ENCODE data around the gene ZBTB3. TPM values are rescaled to one million over a fixed set of nuclear protein-coding genes. Genes with fewer than 3 reads are reported as not detected.

The ZBTB3 gene
- total RNA-seq, 1 experiment from 2014 or later, result 43.4 TPM

DNA sequence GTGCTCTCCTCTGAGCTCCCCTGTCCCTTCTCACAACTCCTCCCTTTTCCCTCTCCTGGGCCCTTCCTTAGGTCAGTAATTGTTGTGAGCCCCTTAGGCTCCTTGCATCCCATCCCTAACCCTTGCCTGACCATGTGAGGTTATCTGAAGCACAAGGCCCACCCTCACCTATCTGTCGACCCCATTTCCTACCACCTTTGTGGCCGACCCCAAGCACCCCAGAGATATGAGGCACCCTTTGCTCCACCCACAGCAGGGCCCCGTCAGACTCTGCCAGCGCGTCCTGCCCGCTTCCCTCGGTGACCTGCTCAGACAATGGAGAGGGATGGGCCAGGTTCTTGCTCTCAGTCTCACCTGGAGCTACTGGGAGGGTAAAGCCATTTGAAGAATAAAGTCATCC lies 45.2 kb downstream of the ZBTB3 start:
- Mint-ChIP-seq H3K27ac (peak overlapping the region; percentile 96 to 100 (median 98)), H3K4me3 (peak overlapping the region; percentile 84 to 91), H3K36me3 (ENCODE audit: insufficient read depth in 1 of 3, low read depth in 3 of 3) (peaks cover 26 to 45% (median 33%) of the 10 kb centered on the region in 3 experiments), H3K4me1 (peaks cover 44 to 48% of the 10 kb centered on the region in 2 experiments), H3K27me3 (ENCODE audit: low read depth) (no peaks in the 10 kb centered on the region), H3K9me3 (no peaks in the 10 kb centered on the region; a peak in 1 of 5 replicates)
- peak overlapping the region; percentile 91 for H3K9ac ChIP-seq (ENCODE audit: extremely low read depth, insufficient read length, low read length)
- H3K27ac ChIP-seq (ENCODE audit: insufficient read length, low read depth, low read length), result peak overlapping the region; percentile 92
- H3K18ac ChIP-seq (ENCODE audit: insufficient read length, low read depth, low read length), result peak overlapping the region; percentile 65
- TF ChIP-seq, protein P1, sequence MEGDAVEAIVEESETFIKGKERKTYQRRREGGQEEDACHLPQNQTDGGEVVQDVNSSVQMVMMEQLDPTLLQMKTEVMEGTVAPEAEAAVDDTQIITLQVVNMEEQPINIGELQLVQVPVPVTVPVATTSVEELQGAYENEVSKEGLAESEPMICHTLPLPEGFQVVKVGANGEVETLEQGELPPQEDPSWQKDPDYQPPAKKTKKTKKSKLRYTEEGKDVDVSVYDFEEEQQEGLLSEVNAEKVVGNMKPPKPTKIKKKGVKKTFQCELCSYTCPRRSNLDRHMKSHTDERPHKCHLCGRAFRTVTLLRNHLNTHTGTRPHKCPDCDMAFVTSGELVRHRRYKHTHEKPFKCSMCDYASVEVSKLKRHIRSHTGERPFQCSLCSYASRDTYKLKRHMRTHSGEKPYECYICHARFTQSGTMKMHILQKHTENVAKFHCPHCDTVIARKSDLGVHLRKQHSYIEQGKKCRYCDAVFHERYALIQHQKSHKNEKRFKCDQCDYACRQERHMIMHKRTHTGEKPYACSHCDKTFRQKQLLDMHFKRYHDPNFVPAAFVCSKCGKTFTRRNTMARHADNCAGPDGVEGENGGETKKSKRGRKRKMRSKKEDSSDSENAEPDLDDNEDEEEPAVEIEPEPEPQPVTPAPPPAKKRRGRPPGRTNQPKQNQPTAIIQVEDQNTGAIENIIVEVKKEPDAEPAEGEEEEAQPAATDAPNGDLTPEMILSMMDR (conservative IDR thresholded peaks at IDR 0.05), result no peak
- no peak overlapping the region for H3K23ac ChIP-seq (ENCODE audit: insufficient read length, low read depth, low read length)
- H2AK5ac ChIP-seq (ENCODE audit: insufficient read length, low read length), result peak overlapping the region; percentile 26
- H2BK5ac ChIP-seq (ENCODE audit: insufficient read length, low read length), result no peak overlapping the region
- no peaks in the 10 kb centered on the region for H3K79me1 ChIP-seq (ENCODE audit: insufficient read depth, low read depth, low read length, poor library complexity, severe bottlenecking)
- H3K9me3 ChIP-seq (ENCODE audit: control insufficient read depth, low read depth, low read length), result no peaks in the 10 kb centered on the region
- H3K14ac ChIP-seq (ENCODE audit: insufficient read depth, low read length), result peak overlapping the region; percentile 90
- H3K4ac ChIP-seq (ENCODE audit: low read depth, low read length), result no peak overlapping the region
- H2BK20ac ChIP-seq (ENCODE audit: low read depth, low read length, poor library complexity, severe bottlenecking), result no peak overlapping the region
- H3K79me2 ChIP-seq (ENCODE audit: insufficient read depth, low read length), result no peaks in the 10 kb centered on the region; the same call in 1 of the 2 replicates
- no peak overlapping the region for H3T11ph ChIP-seq (ENCODE audit: low read length)
- peaks cover 28% of the 10 kb centered on the region for H3K23me2 ChIP-seq (ENCODE audit: insufficient read length, low read depth, low read length, poor library complexity, severe bottlenecking)
- no CpG with 5 or more reads among the region's 7 CpGs for WGBS (ENCODE audit: extremely low coverage, insufficient read length, low lambda C conversion rate)
- peak overlapping the region; percentile 99 for H3K4me2 ChIP-seq (ENCODE audit: insufficient read depth, insufficient read length, low read length)
- H2AFZ ChIP-seq (ENCODE audit: low read length), result no peak overlapping the region
- no peak overlapping the region for H2BK12ac ChIP-seq (ENCODE audit: insufficient read length, low read depth, low read length)
- no peak overlapping the region for H2BK15ac ChIP-seq (ENCODE audit: low read depth, low read length)
- H2BK120ac ChIP-seq (ENCODE audit: low read depth, low read length, poor library complexity, severe bottlenecking), result no peak overlapping the region
- H3K56ac ChIP-seq (ENCODE audit: insufficient read length, low read depth, low read length), result no peak overlapping the region
- no peaks in the 10 kb centered on the region for H4K20me1 ChIP-seq (ENCODE audit: control insufficient read depth, insufficient read depth, insufficient read length)
- DNase-seq, result peak; percentile 58
- no peak overlapping the region for H4K91ac ChIP-seq (ENCODE audit: insufficient read length, low read depth, low read length)
- H4K5ac ChIP-seq (ENCODE audit: insufficient read length, low read depth, low read length), result peak overlapping the region; percentile 55
- peaks cover 2% of the 10 kb centered on the region; the same call in 1 of the 2 replicates for H3K4me1 ChIP-seq (ENCODE audit: insufficient read depth, low read length)
- H4K8ac ChIP-seq (replicated peaks; ENCODE audit: insufficient read length, low read depth, low read length), result no peak overlapping the region
- no peaks in the 10 kb centered on the region for H3K27me3 ChIP-seq (ENCODE audit: insufficient read depth, low read length)
